NCI-H748 (cell line): ENCODE measurements around the gene WDR73.
"Not testable (repeated sequence)": the region's sequence is repeated elsewhere in the genome, so short reads cannot be mapped to it uniquely, and the experiment has no call there.

ENCODE experiments used
- DNase-seq: peaks from one replicate; lab custom pipeline; 2025; ENCODE audit not compliant: unreplicated experiment; lab: John Stamatoyannopoulos, UW

The WDR73 gene

DNA sequence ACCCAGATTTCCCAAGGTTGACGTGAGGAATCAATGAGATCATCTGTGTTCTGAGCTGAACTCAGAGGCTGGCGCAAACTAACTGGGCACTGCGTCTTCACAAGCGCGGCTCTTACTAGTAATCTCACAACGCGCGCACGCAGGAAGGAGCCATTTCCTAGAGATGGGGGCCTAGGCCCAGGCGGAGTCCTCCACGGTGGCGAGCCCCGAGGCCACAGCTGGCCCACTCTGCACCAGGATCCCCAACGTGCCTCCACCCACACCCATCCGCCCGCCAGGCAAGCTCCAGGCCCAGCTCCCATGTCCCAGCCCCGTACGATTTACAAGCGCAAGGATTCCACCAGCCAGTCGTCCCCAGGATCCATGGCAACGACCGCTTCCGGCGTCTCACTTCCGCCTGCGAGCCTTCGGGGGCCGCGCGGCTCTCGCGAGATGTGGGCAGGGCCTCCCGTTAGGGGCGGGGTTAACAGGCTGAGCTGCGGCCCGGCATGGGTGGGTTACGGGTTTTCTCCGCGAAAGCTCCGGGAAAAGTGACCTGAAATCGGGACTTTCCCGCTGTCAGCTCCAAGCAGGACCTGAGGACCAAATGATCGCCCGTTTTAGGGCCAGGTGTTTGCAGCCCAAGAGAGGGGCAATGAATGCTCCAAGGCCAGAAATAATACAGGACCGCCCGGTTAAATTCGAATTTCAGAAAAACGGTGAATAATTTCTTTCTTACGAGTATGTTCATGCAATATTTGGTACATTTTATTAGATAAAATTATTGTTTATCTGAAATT is at the start of gene WDR73:
WDR73 (minus strand) TSS at position 374 of the 779 bp plus-strand sequence; CDS start at position 365, 9 bp downstream.
- peak; percentile 92 for DNase-seq

DNA sequence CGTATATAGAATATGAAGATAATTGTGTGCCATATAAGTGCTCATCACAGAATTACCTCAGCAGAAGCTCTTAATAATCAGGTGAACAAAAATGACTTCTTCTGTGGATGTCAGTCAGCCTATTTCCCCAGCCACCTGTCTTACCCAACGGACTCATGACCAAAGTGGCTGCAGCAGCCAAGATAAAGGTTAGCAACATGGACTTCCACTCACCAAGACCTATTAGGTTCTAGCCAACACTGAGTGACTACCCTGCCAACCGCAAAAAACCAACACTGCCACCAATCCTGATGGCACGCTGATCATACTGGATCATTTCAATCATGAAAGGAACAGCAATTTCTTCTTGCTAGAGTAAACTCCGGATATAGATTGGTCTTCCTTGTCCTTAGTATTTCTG is 49.7 kb upstream of the WDR73 start:
- DNase-seq, result no peak

DNA sequence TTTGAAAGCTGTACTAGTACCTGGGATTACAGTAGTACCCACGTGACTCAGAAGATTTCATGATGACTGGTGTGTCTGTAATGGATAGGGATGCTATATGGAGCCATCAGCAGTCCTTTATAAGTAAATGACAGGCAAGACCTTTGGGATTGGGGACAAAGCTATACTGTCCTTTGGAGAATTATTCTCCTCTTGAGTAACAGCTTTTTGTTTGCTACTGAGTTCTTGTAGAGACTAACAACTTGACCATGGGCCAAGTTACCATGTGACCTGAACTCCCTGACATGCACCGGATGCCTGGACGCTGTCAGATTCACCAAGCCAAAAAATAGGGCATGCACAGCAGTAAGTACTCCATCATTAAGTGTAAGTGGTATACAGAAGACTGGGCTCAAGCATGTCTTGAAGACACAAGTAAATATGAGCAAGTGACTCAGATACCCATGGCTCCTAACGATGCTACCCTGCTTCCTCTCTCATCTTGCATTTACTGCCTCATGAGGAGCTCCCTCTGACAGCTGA is 48.9 kb upstream of the WDR73 start:
- no peak for DNase-seq

DNA sequence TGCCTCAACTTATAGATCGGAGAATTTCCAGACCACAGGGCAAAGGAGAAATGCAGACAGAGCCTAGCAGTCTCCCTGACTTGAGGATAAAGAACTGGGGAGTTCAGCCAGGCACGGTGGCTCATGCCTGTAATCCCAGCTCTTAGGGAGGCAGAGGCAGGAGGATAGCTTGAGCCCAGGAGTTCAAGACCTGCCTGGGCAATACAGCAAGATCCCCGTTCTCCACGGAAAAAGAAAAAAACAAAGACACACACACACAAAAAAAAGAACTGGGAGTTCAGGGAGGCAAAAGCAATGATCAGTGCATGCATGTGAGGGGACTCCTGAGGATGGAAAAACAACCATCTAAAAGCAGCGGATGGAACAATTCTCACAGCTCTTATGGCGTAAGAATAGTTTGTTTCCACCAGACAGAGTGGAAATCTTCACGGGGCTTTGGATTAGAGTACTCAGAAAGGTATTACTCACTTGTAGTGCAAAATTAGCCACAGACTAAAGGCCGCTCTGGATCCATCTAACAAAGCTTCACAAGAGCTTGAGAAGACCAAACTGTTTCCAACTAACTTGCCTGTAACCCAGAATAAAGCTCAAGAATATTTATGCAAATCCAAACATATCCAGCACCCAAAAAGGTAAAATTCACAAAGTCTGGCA is 45.6 kb upstream of the WDR73 start:
- DNase-seq, result no peak

DNA sequence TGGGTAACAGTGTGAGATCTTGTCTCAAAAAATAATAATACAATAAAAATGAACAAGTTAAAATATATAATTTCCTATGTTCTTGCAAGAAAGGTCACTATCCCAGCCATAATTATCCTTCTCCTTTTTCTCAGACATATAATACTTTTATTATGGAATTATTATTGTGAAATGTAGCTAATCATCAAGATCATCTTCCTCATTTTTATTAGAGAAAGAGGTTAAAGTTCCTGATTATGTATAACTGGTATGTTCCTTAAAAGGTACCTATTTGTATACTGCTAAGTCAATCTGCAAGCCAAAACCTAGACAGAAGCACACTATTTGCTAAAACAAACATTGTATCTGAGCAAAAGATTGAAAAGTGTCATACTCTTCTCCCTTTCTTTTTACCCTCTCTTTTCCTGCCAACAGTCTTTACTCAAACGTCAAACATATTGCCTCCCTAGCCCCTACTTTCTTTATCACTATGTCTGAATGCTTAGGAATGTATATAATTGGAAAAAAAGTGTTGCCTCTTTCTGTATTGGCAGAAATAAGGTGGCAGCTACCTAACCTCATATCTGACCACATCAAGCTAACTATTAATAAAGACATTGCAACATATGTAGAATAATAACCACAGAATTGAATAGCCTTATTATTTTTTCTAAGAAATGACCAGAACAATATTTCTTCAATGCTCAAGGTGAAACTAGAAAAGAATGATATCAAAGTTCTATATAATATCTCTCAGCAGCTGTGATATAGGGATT is 43.3 kb upstream of the WDR73 start:
- no peak for DNase-seq

DNA sequence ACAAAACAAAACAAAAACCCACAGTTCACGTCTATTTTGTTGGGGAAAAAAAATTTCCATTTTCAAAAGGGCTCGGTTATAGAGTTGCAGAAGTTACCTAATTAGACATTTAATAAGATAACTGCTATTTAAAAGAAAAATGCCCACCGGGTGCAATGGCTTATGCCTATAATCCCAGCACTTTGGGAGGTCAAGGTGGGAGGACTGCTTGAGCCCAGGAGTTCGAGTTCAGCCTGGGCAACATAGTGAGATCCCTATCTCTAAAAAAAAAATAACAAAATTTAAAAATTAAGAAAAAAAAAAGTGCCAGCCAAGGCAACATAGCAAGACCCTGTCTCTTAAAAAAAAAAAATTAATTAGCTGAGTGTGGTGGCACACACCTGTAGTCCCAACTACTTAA is 42.7 kb upstream of the WDR73 start:
- DNase-seq, result no peak

DNA sequence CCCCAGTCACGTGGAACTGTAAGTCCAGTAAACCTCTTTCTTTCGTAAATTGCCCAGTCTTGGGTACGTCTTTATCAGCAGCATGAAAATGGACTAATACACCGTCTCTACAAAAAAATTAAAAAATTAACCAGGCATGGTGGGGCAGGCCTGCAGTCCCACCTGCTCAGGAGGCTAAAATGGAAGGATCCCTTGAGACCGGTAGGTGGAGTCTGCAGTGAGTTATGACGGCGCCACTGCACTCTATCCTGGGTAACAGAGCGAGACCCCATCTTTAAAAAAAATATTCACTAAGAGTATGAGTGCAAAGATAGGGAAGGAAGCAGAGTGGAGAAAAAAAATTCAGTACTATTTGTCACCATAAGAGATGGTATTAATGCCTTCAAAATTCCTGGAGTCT is 36.3 kb upstream of the WDR73 start:
- no peak for DNase-seq

DNA sequence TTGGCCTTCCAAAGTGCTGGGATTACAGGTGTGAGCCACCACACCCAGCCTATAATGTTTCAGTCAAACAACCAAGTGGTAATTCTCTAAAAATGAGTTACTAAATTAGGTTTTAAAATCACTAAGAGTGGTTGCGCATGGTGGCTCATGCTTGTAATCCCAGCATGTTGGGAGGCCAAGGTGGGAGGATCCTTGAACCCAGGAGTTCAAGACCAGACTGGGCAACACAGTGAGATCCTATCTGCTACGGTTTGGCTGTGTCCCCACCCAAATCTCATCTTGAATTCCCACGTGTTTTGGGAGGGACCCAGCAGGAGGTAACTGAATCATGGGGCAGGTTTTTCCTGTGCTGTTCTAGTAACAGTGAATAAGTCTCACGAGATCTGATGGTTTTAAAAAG is 35.8 kb upstream of the WDR73 start:
- no peak for DNase-seq

DNA sequence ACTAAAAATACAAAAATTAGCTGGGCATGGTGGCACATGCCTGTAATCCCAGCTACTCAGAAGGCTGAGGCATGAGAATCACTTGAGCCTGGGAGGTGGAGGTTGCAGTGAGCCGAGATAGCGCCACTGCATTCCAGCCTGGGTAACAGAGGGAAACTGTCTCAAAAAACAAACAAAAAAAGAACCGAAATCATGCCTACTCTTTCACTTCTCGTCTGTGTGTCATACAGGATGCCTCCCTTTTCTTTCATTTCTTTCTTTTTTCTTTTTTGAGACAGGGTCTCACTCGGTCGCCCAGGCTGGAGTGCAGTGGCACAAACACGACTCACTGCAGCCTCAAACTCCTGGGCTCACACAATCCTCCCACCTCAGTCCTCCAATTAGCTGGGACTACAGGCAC is 32.4 kb upstream of the WDR73 start:
- not testable (repeated sequence) for DNase-seq

DNA sequence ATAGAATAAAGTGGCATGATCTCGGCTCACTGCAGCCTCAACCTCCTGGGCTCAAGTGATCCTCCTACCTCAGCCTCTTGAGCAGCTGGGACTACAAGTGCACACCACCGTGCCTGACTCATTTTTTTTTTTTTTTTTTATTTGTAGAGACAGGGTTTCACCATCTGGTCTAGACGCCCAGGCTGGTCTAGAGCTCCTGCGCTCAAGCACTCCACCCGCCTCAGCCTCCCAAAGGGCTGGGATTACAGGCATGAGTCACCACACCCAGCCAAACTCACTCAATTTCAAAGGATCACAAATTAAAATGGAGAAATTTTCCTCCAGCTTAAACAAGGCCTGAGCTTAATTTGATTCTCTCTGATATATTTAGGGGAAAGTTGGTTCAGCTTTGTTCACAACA is 31.2 kb upstream of the WDR73 start:
- no peak for DNase-seq

DNA sequence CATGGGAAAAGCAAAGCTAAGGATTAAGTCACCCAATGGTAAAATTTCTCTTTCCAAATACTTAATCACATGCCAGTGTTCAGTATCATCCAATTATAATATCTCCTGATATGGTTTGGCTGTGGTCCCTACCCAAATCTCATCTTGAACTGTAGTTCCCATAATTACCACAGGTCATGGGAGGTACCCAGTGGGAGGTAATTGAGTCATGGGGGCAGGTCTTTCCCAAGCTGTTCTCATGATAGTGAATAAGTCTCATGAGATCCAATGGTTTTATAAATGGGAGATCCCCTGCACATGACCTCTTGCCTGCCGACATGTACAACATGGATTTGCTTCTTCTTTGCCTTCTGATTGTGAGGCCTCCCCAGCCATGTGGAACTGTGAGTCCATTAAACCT is 30.0 kb upstream of the WDR73 start:
- DNase-seq, result no peak

DNA sequence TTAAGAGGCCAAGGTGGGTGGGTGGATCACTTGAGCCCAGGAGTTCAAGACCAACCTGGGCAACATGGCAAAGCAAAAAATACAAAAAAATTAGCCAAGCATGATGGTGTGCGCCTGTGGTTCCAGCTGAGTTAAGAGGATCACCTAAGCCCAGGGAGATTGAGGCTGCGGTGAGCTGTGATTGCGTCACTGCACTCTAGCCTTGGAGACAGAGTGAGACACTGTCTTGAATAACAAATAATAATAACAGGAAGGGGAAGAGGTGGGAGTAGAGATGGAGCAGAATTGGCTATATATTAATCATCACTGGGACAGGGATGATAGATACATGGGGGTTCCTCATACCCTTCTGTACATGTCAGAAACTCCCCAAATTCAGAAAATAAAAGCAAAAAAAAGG is 27.7 kb upstream of the WDR73 start:
- no peak for DNase-seq

DNA sequence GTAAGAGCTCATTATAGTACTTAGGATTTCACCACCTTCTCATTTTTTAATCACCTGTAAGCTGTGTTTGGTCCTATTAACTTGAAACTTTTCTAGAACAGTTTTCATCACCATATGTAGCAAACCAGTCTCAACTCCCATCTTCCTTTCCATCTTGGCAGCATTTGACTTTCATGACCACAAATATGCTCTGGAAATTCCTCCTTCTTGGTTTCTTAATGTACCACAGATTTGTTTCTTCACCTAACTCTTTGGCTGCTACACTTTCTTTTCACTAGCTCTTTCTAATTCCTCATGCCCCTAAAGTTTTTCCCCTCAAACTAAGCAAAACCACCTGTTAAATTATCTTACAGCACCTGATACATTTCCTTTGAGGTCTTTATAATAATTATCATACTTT is 17.1 kb upstream of the WDR73 start:
- DNase-seq, result no peak

DNA sequence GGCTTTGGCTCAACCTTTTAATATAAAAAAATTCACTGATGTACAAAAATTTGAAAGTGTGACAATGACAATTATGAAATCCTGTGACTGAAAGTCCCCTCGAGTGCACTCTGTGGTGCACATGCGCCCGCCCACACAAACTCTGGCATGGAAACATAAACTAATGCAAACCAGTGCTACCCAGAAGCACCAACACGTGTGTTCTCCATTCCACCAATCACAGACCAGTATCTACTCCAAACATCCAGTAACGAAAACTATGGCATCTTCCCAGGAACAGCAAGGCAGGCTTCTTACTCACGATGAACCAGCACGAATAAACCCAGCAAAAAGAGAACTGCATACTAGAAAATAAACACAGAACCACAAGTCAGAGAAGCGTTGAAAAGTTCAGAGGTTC is 15.6 kb upstream of the WDR73 start:
- DNase-seq, result no peak

DNA sequence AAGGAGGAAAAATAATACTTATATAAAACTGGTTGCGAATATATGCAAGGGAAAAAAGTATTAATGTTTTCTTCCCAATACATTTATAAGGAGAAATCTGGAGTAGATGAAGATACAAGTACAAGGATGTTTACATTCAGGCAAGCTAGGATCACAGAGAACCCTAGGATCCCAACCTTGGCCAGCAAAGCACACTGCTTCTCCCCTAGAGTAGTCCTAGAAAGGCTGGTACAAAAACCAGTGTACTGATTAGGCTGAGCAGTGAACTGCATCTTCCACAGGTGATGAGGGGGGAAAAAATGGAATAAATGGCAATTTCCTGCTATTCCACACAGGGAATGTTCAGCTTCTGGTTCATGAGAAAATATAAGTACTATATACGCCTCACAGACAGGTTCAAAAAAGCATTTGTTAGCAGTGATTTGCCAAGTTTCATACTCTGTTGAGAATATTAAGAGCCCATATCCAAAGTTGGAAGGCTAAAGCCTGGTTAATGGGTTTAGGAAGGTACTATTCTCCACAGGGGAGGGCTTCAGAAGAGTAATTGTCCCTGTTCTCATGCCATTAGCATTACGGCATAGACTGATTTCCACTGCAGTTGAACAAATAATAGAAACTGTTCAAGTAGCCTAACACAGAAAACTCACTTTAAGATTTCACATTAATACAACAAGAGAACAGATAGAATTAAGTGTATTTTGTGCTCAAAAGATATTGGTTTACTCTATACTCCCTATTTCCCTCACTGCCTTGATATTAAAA is 14.3 kb upstream of the WDR73 start:
- DNase-seq, result no peak

DNA sequence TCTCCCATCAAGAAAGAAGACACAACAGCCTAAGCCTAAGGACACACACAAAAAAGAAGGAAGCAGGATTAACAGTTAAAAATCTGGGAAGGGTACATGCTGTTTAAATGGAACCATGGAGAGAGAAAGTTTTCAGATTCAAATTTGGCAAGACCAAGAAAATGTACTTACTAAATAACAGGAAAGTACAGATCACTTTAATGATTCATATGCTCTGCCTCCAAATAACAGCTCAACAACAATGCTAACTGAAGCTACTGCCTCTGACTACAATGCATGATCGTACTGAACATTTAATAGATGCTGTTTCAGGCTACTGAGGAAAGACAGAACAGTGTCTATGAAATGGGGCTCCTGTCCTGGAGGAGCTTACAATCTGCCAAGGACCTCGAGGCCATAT is 12.3 kb upstream of the WDR73 start:
- no peak for DNase-seq

DNA sequence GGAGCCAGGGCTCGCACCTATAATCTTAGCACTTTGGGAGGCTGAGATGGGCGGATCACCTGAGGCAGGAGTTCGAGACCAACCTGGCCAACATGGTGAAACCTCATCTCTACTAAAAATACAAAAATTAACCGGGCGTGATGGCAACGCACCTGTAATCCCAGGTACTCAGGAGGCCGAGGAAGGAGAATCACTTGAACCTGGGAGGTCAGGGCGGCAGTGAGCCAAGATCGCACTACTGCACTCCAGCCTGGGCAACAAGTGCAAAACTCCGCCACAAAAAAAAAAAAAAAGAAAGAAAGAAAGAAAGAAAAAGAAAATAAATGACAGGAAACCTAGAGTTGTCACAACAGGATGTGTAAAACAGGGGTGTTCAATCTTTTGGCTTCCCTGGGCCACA is 6.9 kb upstream of the WDR73 start:
- DNase-seq, result no peak

DNA sequence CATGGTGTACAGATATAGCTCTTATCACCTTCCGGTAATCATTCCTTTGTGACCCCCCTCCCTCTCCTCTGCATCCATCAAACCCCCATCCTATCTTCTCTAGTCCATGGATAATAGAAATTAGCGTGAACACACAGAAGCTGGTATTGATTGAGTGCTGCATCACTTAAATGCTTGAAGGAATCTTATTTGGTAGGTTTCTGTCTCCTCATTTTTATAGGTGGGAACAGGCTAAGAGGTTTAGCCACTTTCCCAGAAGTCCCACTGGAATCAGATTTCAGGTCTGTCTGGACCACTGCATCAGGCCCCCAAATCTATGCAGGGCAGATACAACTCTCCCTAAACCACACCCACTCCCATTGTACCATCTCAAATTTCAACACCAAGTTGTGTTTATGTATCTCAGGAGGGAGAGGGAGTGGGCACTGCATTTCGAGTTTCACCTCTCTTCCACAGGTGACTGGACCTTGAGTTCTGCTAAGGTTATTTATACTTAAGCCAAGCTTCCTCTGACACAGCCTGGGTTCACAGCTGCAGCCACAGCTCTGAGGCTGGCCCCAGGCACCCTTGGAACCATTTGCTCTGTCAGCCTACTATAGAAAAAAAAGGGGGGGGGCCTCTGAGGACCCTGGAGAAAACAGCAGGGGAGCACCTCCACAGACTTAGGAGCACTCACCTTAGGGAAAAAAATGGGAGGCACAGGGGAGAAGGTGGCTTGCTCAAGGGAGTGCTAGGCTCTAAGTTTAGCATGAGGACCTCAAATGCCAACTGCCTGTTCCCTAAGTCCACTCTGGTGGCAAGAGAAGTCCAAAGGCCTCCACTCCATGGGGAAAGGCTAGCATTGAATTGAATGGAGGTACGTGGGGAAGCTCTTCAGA is 6.1 kb upstream of the WDR73 start:
- peak; percentile 17 for DNase-seq

DNA sequence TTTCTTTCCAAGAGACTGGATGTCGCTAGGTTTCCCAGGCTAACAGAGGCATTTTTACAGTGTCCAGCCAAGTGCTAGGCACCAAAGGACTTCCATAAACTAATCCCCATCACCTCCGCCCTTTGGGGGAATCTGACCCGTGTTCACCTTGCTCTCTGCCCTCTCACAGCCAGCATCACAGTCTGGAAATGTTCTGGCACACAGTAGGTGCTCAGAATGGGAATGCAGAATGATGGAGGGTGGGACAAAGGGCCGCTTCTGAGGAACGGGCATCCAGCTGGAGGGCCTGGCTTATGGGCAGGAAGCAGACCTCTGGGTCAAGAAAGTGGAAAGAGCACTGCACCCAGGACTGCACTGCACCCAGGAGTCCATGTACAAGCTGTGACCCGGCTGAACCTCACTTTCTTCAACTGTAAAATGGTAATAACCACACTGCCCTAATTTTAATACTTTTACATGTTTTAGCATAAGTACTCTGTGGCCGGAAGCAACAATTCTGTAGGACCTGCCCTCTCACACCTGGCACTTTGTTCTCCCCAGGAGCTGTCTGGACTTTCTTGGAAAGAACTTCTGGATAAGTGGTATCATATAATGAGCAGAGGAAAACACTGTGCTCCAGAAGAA is 4.8 kb upstream of the WDR73 start:
- no peak for DNase-seq
